ENCODE measurements around the gene ESPNL.

ESPNL gene

GRCh38 chr2:238093181-238094140, 6.7 kb upstream of the ESPNL start:
- no peak overlapping the region for H3K27ac ChIP-seq (ENCODE audit: low read depth, low read length, severe bottlenecking)
- peaks cover 4% of the 10 kb centered on the region for H3K36me3 ChIP-seq (ENCODE audit: control insufficient read depth, insufficient read depth, low read length)
- 92 to 95% methylated on average over 17 to 18 of the region's 26 CpGs for WGBS, 2 experiments (ENCODE audit: insufficient coverage in 2 of 2)
- no peaks in the 10 kb centered on the region for H3K9me3 ChIP-seq (ENCODE audit: control insufficient read depth, low read length)
- no peaks in the 10 kb centered on the region for H3K4me1 ChIP-seq (ENCODE audit: control insufficient read depth, insufficient read depth, low read length, poor library complexity, severe bottlenecking)
- H3K4me3 ChIP-seq (ENCODE audit: extremely low read depth, insufficient read depth, low read length, poor library complexity, severe bottlenecking): no peak overlapping the region

- WGBS, 2 experiments (ENCODE audit: insufficient coverage in 2 of 2): 95 to 96% methylated on average over 17 of the region's 17 CpGs
- no peak overlapping the region for H3K27ac ChIP-seq (ENCODE audit: low read depth, low read length, severe bottlenecking)
- no peaks in the 10 kb centered on the region for H3K4me1 ChIP-seq (ENCODE audit: control insufficient read depth, insufficient read depth, low read length, poor library complexity, severe bottlenecking)
- no peaks in the 10 kb centered on the region for H3K9me3 ChIP-seq (ENCODE audit: control insufficient read depth, low read length)
- no peak overlapping the region for H3K4me3 ChIP-seq (ENCODE audit: extremely low read depth, insufficient read depth, low read length, poor library complexity, severe bottlenecking)
- H3K36me3 ChIP-seq (ENCODE audit: control insufficient read depth, insufficient read depth, low read length): peaks cover 4% of the 10 kb centered on the region
These were observed 5.6 kb upstream of the ESPNL start for GRCh38 chr2:238094438-238095022.

DNA sequence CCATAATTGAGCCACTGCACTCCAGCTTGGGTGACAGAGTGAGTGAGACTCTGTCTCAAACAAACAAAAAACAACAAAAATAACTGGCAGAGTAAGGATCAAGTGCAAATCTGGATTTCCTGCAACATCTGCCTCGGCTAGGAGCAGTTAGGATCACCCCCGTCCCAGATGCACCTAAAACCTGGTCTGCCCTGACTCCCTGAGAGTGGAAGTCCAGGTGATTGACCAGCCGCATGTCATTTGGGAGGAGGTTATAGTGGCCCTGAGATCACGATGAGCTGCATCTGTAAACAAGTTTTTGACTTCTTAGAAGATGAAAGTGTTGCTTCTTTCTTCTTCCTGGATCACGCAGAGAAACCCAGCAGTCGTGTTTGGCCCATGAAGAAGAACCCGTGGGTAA, 5.0 kb upstream of the ESPNL start:
- H3K9me3 ChIP-seq (ENCODE audit: control insufficient read depth, low read length): no peaks in the 10 kb centered on the region
- no peaks in the 10 kb centered on the region for H3K4me1 ChIP-seq (ENCODE audit: control insufficient read depth, insufficient read depth, low read length, poor library complexity, severe bottlenecking)
- H3K4me3 ChIP-seq (ENCODE audit: extremely low read depth, insufficient read depth, low read length, poor library complexity, severe bottlenecking): no peak overlapping the region
- peaks cover 4% of the 10 kb centered on the region for H3K36me3 ChIP-seq (ENCODE audit: control insufficient read depth, insufficient read depth, low read length)
- WGBS, 2 experiments (ENCODE audit: insufficient coverage in 2 of 2): 97 to 98% methylated on average over 7 of the region's 7 CpGs
- no peak overlapping the region for H3K27ac ChIP-seq (ENCODE audit: low read depth, low read length, severe bottlenecking)

GRCh38 chr2:238096311-238097011, 3.7 kb upstream of the ESPNL start:
- WGBS, 2 experiments (ENCODE audit: insufficient coverage in 2 of 2): 82 to 87% methylated on average over 22 of the region's 22 CpGs
- Histone ChIP-seq H3K9me3 (ENCODE audit: control insufficient read depth, low read length) (no peaks in the 10 kb centered on the region), H3K27ac (ENCODE audit: low read depth, low read length, severe bottlenecking) (no peak overlapping the region), H3K4me1 (ENCODE audit: control insufficient read depth, insufficient read depth, low read length, poor library complexity, severe bottlenecking) (no peaks in the 10 kb centered on the region), H3K4me3 (ENCODE audit: extremely low read depth, insufficient read depth, low read length, poor library complexity, severe bottlenecking) (no peak overlapping the region), H3K36me3 (ENCODE audit: control insufficient read depth, insufficient read depth, low read length) (peaks cover 4% of the 10 kb centered on the region)

GRCh38 chr2:238097201-238097987, 2.7 kb upstream of the ESPNL start:
- WGBS, 2 experiments (ENCODE audit: insufficient coverage in 2 of 2): 93 to 96% methylated on average over 16 to 18 of the region's 19 CpGs
- Histone ChIP-seq H3K9me3 (ENCODE audit: control insufficient read depth, low read length) (no peaks in the 10 kb centered on the region), H3K4me3 (ENCODE audit: extremely low read depth, insufficient read depth, low read length, poor library complexity, severe bottlenecking) (no peak overlapping the region)

GRCh38 chr2:238097988-238098871, 1.9 kb upstream of the ESPNL start:
- no peaks in the 10 kb centered on the region for H3K4me1 ChIP-seq (ENCODE audit: control insufficient read depth, insufficient read depth, low read length, poor library complexity, severe bottlenecking)
- WGBS, 2 experiments (ENCODE audit: insufficient coverage in 2 of 2): 83 to 84% methylated on average over 33 of the region's 37 CpGs
- peaks cover 4% of the 10 kb centered on the region for H3K36me3 ChIP-seq (ENCODE audit: control insufficient read depth, insufficient read depth, low read length)
- no peak overlapping the region for H3K4me3 ChIP-seq (ENCODE audit: extremely low read depth, insufficient read depth, low read length, poor library complexity, severe bottlenecking)
- H3K27ac ChIP-seq (ENCODE audit: low read depth, low read length, severe bottlenecking): no peak overlapping the region
- H3K9me3 ChIP-seq (ENCODE audit: control insufficient read depth, low read length): no peaks in the 10 kb centered on the region

More at GRCh38 chr2:238097201-238097987, 2.7 kb upstream of the ESPNL start:
- no peaks in the 10 kb centered on the region for H3K4me1 ChIP-seq (ENCODE audit: control insufficient read depth, insufficient read depth, low read length, poor library complexity, severe bottlenecking)
- no peak overlapping the region for H3K27ac ChIP-seq (ENCODE audit: low read depth, low read length, severe bottlenecking)
- H3K36me3 ChIP-seq (ENCODE audit: control insufficient read depth, insufficient read depth, low read length): peaks cover 4% of the 10 kb centered on the region

DNA sequence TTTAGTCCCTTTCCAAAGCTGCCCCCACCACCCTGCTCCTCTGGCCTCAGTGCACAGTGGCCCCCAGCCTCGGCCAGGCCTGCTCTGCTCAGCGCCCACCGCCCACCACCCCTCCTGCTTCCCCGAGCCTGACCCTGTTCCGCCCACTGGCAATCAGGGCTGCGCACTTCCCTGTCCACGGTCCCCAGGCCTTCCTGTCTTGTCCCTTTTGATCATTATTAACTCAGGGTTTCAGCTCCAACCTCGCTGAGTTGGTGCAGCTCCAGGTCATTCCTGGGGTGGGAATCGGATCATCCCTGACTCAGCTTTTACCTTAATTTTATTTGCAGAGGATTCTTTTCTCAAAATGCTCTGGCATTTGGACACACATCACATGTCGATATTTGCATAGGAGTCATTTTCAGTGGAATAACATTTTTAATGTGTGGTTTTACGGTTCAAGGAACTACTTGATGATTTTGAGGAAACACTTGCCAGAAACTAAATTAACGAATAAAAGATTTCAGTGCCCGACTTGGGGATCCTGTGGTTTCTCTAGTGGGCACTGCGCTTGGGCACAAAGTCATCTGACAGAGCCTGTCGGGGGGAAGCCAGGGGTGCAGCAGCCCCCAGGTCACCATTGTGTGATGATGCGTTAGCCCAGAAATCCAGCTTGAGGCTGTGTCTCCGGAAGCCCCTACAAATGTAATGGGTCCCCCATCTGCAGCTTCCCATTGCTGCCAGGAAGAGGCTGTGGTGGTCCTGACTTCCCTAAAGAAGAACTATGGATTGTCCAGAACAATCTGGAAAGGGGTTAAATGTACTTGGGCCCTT, 1.0 kb upstream of the ESPNL start:
- WGBS, 2 experiments (ENCODE audit: insufficient coverage in 2 of 2): 90 to 94% methylated on average over 16 to 17 of the region's 17 CpGs

DNA sequence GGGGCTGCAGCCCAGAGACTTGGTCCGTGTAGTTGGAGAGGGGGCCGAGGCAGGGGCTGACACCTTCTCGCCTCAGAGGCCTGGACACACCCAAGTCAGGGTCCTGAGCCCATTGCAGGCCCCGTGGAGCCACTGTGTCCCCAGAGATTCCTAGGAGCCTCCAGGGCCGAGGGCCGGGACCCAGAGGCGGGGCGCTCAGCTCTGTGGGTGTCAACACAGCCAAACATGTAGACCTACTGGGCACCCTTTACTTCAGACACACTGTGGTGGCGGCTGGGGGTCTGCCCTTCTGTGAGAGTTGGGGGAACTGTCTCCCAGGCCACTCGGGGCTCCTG, 459 bp upstream of the ESPNL start:
- no peaks in the 10 kb centered on the region for H3K9me3 ChIP-seq (ENCODE audit: control insufficient read depth, low read length)
- H3K27ac ChIP-seq (ENCODE audit: low read depth, low read length, severe bottlenecking): no peak overlapping the region
- H3K4me1 ChIP-seq (ENCODE audit: control insufficient read depth, insufficient read depth, low read length, poor library complexity, severe bottlenecking): no peaks in the 10 kb centered on the region
- WGBS, 2 experiments (ENCODE audit: insufficient coverage in 2 of 2): 96 to 98% methylated on average over 6 to 10 of the region's 10 CpGs
- no peak overlapping the region for H3K4me3 ChIP-seq (ENCODE audit: extremely low read depth, insufficient read depth, low read length, poor library complexity, severe bottlenecking)
- peaks cover 4% of the 10 kb centered on the region for H3K36me3 ChIP-seq (ENCODE audit: control insufficient read depth, insufficient read depth, low read length)

More for the DNA sequence above, 1.0 kb upstream of the ESPNL start:
- Histone ChIP-seq H3K27ac (ENCODE audit: low read depth, low read length, severe bottlenecking) (no peak overlapping the region), H3K4me3 (ENCODE audit: extremely low read depth, insufficient read depth, low read length, poor library complexity, severe bottlenecking) (no peak overlapping the region), H3K4me1 (ENCODE audit: control insufficient read depth, insufficient read depth, low read length, poor library complexity, severe bottlenecking) (no peaks in the 10 kb centered on the region), H3K9me3 (ENCODE audit: control insufficient read depth, low read length) (no peaks in the 10 kb centered on the region), H3K36me3 (ENCODE audit: control insufficient read depth, insufficient read depth, low read length) (peaks cover 4% of the 10 kb centered on the region)
